GM21529 (cell line): ENCODE results near the gene COL4A2.
"Not testable (repeated sequence)": the region's sequence is repeated elsewhere in the genome, so short reads cannot be mapped to it uniquely, and the experiment has no call there.

Experiments used
- ATAC-seq: cut with Tn5 transposase; IDR thresholded peaks from one replicate; pipeline ENCODE4 v1.9.1; 2021; ENCODE audit not compliant: unreplicated experiment

Gene COL4A2

DNA sequence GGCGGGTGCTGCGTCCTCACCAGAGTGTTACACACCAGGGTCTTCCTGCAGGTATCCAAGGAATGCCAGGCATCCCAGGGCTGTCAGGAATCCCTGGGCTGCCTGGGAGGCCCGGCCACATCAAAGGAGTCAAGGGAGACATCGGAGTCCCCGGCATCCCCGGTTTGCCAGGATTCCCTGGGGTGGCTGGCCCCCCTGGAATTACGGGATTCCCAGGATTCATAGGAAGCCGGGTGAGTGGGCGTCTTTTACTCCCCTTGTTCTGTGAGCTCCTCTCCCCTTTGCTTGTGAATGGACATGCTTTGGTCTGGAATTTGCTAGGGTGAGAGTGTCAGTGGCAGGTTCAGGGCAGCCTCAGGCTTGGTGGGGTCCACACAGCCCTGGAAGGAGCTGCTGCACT lies 178.5 kb downstream of the COL4A2 start:
- ATAC-seq: no peak

DNA sequence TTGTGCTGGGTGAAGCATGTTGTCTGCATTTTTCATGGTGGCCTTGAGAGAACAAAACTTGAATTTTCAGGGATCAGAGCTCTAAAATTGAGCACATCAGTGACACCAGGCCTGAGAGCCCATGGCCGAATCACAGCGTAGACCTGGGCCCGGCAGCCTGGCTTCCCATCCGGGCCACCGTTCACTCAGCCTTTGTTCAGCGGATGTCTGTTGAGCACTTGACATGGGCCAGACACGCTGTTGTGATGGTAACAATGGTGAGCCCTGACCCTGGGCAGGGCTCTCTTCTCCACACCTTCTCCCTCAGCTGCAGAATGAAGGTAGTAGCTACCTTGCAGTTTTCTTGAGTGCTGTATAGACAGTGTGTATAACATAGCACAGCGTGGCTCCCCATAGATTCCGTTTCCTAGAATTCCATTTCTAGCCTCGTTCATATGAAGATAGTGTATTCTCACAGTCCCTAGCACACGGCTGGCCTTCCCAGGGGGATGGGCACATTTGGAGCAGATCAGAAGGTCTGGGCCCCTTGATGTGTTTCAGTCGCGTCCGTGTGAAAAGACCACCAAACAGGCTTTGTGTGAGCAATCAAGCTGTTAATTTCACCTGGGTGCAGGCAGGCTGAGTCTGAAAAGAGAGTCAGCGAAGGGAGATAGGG lies 179.1 kb downstream of the COL4A2 start:
- no peak for ATAC-seq

DNA sequence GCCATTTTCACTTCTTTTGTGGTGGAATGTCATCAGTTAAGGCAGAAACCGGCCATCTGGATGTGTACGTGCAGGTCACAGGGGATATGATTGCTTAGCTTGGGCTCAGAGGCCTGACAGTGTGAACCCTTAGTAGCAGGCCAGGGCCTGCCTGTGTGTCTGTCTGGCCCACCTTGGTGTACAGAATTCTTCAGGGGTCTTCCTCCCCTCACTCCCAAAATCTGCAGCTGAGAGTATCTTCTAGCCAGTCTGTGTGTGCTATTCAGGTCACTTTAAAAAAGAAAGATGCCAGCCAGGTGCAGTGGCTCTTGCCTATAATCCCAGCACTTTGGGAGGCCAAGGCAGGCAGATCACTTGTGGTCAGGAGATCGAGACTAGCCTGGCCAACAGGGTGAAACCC lies 179.8 kb downstream of the COL4A2 start:
- not testable (repeated sequence) for ATAC-seq

DNA sequence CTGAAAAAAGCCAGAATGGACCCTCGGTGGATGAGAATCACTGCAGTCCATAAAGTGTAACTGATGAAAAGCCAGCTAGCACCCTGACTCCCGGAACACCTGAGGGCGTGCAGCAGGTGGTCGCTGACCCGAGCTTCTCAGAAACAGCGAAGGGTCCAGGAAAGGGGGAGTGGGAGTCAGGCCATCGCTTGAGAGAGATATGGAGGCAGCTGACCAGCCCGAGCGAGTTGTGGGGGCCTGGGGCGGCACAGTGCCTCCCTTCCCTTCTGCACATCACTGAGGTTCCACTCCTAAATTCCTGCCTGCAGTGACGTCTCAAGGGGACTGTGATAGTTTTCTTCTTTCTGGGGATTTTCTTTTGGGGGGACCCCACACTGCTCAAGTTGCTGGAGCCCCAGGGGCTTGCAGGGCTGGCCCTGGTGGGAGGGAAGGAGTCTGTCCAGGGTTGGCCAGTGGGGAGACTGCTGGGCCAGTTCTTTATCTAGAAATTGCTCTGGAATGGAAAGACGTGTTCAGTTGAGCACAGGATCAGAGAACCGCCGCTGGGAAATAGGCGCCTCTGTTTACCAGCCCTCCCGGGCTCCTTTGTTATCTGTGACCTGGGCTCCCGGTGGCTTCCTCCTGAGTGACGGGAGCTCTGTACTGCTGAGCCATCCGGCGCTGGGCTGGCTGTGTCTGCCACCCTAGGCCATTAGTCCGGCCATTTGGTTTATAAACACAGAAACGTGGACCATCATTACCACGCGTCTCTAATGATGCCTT lies 183.1 kb downstream of the COL4A2 start:
- no peak for ATAC-seq

DNA sequence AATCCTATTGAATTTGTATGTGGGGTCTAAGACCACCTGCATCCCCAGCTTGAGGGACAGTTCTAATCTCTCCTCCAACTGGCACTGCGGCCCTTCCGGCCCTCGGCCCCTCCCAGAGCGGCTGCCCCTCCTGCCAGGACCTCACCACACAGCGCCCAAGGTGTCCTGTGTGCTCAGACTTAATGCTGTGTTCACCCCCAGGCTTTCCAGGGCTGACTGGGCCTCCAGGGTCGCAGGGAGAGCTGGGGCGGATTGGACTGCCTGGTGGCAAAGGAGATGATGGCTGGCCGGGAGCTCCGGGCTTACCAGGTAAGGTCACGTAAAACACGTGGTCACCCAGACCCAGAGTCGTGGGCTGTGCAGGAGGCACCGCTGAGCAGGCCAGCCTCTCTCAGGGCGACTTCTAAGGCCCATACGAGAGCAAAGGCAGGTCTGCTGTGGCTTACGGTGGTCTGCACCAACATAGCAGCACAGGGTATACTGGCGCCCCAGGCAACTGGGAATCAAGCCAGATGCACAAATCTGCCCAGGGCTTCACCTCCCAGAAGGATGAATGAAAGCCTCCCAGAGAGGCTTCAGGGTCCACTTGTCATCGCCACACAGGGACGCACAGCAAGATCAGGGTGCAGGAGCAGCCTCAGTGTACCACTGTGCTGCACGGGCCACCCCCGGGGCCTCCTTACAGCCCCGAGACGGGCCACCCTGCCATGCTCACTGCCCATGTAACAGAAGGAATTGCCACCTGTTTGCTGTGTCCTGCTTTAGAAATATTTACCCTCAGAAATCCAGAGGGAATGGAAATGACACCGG lies 185.0 kb downstream of the COL4A2 start:
- ATAC-seq: no peak

DNA sequence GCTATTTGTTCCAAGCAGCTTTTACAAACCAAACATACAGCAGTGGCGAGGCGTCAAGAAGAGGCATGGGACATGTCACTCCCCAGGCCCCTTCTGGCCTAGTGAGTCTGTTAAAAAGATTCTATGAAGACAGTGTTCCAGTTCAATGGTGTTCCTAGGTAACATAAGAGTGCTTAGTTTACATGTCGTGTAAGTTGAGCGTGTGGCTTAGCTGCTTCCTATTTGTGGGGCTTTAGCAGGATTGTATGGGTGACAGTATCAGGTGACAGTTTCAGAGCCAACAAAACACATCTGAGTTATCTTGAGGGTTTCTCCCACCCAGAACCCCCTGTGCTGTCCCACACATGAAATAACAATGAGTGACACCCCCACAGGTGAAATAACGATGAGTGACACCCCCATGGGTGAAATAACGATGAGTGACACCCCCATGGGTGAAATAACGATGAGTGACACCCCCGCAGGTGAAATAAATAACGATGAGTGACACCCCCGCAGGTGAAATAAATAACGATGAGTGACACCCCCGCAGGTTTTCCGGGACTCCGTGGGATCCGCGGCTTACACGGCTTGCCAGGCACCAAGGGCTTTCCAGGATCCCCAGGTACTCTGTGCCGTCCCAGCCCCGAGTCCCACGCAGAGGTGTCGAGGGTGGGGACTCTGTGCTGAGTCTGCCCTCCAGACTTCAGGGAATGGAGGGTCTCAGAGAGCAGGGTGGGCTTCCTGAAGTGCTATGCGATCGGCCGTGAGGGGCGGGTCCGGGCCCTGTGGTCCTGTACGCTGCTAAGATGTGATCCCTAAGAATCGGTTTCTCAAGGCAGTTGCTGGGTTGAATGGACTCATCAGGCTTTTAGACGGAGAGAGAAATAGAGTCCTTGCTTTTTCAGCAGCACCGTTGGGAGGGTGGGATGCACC lies 185.9 kb downstream of the COL4A2 start:
- ATAC-seq: no peak

DNA sequence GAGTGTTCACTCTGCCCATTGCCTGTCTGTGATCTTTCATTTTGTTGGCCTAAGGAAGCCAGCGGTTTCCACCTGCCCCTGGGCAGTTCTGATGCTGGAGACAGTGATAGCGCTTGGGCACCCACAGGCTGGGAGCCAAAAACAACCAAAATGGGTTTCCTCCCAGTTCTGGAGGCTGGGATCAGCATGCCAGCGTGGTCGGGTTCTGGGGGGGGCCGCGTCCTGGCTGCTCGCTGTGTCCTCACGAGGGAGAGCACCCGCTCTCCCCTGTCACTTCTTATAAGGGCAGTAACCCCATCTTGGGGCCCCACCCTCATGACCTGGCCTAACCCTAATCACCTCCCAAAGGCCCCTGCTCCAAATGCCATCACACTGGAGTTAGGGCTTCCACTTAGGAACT lies 186.5 kb downstream of the COL4A2 start:
- no peak for ATAC-seq

DNA sequence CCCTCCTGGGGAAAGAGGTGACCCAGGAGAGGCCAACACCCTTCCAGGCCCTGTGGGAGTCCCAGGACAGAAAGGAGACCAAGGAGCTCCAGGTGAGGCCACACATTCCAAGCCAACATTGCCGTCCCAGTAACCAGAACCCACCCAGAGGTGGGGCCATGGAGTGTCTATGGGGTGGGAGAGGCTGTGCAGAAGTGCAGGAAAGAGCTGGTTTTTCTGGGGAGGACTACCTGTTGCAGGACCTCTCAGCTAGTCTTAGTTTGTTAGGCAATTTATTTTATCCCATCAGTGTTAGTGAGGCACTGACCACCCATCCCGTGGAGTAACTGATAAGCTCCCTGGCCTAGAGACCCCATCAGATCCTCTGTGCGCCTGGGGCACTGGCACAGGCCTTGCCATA lies 188.3 kb downstream of the COL4A2 start:
- no peak for ATAC-seq

DNA sequence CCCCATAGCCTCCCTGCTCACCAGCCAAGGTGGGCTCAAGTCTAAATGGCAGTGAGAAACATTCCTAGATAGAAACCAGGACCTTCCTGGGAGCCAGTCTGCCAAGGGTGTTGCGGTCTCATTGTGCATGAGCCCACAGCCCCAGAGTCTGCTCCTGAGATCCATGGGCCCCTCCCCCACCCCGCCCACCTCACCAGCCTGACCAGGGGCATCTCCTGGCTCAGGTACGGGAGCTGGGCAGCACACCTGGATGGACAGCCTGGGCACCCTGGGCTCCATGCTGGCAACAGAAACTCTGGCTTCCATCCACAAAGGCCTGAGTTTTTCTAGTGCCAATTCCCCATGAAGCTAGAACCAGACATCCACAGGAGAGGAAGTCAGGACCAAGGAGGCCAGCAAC lies 188.8 kb downstream of the COL4A2 start:
- ATAC-seq: no peak

DNA sequence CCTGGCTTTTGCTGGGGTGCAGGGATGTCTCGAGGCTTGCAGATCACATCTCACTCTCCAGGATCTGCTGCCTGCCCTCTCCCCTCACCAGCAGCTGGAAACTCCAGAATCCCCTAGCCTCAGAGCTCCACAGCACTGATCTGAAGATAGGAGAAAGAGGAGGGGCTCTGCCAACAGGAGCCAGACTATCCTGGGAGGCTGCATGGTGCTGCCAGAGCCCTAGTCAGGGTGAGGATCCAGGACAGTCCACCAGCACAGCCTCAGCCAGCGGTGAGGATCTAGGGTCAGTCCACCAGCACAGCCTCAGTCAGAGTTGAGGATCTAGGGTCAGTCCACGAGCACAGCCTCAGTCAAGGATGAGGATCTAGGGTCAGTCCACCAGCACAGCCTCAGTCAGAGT lies 189.2 kb downstream of the COL4A2 start:
- no peak for ATAC-seq

DNA sequence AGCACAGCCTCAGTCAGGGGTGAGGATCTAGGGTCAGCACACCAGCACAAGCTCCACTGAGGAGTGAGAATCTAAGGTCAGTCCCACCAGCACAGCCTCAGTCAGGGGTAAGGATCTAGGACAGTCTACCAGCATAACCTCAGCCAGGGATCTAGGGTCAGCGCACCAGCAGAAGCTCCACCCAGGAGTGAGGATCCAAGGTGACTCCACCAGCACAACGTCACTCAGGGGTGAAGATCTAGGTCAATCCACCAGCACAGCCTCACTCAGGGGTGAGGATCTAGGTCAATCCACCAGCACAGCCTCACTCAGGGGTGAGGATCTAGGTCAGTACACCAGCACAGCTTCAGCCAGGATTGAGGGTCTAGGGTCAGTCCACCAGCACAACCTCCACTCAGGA lies 189.9 kb downstream of the COL4A2 start:
- ATAC-seq: no peak

DNA sequence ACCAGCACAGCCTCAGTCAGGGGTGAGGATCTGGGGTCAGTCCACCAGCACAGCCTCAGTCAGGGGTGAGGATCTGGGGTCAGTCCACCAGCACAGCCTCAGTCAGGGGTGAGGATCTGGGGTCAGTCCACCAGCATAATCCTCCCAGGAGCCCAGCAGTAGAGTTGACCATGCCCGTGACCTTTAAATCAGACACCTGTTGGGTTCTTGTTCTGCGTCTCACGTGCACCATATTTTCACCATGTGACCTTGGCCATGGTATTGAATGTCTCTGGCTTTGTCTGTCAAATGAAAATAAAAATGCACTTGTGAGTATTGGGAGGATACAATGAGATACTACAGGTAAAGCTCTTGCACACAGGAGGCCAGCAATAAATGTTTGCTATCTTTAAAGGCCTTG lies 190.8 kb downstream of the COL4A2 start:
- not testable (repeated sequence) for ATAC-seq

DNA sequence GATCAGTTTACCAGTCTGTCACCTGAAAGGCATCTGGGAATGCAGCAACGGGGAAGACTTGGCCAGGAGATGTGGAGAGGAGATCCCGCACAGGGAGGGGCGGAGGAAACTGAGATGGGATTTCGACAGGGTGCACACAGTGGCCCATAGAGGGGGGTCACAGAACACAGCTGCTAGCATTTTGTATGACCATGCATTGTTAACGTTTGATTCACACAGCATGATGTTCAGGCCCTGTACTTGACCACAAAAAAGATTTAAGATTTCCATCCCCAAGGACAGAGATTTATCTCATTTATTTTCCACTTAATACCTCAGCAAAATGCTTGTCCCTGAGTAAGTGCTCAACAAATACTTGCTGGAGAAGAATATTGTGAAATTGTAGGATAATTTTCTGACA lies 191.2 kb downstream of the COL4A2 start:
- ATAC-seq: no peak

DNA sequence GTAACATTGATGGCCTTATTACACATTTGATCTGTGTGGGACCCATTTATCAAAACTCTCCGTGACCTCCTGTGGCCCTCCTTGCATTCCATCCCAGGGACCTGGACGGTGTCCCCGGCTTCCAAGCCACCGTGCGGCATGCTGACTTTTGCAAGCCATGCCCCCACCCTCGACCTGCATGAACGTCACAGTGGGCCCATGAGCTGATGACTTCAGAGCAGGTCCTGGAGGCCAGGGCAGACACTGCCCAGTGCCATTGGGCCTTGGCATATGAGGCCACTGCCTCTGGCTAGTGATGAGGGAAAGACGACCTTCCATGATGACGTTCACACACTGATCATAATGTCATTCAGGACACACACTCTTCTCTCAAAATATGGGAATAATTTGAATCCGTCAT lies 191.7 kb downstream of the COL4A2 start:
- ATAC-seq: no peak

DNA sequence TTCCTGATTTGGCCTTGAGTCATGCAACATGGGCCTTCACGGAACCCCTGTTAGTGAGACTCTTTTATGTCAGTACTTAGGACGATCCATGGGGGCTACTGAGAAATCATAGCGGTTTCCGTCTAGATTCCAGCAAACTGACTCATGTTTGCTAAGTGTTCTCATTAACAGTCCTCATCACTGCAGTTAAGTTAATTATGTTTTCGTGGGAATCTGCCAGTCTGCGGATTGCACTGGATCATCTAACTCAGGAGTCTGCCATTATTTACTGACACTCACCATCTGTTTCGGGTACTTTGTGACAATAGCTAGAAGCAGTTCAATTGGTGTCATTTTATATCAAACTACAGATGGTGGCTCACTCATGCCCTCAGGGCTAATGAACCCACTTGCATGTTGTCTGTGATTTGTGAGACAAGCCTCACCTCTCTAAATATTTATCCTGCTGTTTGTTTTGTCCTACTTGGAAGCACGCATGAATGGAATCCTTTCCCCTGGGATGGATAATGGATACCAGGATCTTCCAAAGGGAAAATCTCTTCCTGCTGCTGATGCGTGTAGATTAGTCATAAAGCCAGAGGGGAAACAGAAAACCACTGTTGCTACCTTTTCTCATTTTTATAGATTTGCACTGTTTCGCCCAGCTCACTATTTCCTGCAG lies 192.7 kb downstream of the COL4A2 start:
- ATAC-seq: no peak

DNA sequence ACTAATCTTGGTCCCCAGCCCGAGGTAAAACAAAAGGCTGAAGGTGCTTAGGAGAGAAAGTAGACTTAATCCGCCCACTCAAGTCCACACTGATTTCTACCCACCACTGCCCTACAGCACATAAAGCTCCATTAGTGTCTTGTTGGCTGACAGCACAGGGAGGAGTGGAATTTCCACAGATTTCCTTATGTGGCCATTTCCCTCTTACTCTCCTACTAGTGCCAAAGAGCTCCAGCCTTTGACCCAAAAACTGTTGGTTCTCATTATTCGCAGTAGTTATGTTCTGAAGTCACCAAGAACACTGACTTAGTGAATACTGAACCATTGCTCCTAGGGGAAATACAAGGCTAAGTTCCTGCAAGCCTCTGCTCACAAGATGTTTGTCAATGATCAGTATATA lies 193.3 kb downstream of the COL4A2 start:
- no peak for ATAC-seq

DNA sequence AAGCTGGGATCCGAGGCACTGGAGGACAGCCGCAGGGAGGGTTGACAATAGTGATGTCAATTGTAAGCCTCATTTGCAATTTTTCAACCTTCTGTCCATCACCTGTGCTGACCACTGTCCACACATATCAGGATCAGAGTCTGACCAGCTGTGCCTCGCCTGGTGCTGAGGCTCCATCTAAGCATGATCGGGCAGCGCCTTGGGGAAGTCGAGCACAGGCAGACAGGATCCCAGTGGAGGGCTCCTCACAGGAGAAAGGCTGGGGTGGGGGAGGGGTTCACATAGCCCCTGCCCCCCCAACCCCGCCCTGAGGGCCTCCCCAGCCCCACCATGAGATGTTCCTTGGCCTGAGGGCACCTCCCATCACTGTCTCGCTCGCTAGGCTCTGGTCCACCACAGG lies 194.1 kb downstream of the COL4A2 start:
- no peak for ATAC-seq

DNA sequence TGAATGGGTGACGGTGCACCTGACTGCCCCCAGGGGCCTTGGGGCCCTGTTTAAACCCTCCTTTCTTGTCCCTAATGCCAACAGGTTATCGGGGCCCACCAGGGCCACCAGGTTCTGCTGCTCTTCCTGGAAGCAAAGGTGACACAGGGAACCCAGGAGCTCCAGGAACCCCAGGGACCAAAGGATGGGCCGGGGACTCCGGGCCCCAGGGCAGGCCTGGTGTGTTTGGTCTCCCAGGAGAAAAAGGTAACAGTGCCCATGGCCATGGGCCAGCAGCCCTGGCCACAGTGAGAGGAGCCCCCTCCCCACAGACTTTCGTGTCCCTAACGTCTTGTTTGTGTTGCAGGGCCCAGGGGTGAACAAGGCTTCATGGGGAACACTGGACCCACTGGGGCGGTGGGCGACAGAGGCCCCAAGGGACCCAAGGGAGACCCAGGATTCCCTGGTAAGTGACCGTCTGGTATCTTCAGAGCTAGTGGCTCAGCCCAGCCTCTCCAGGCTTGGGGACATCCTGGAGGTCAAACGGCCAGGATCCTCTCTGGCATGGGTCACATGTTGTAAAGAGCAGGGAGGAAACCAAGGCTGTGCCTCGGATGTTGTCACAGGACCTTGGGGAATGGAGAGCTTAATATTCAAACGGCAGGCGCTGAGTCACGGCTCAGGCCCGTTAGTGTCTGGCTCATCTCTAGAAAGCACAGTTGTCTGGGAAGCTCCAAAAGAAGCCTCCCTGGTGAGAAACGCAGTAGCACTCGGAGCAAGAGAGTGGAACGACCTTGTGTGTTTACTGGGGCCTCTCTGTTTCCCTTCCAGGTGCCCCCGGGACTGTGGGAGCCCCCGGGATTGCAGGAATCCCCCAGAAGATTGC lies 196.2 kb downstream of the COL4A2 start:
- ATAC-seq: peak; percentile 53

DNA sequence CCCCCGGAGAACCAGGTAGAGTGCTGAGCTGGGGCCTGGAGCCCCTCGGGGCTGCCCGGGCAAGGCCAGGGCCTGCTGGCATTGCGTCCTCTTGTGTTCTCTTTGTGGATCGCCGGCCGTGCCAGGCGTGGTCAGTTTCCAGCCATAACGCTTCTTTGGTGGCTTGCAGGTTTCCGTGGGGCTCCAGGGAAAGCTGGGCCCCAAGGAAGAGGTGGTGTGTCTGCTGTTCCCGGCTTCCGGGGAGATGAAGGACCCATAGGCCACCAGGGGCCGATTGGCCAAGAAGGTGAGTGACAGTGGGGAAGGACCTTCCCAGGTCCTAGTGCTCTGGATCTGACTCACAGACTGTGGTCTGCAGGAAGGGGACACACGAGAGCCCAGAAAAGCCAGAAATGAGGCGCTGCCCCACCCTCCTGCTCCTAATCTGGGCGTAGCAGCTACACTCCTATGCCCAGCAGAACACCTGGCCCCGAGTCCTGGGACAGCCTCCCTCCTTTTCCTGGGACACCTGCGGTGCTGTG lies 197.0 kb downstream of the COL4A2 start:
- peak; percentile 32 for ATAC-seq
